H9 (cell line): ENCODE results near the gene IFIH1. TPM values are rescaled to one million over a fixed set of nuclear protein-coding genes. Genes with fewer than 3 reads are reported as not detected.

ENCODE experiments used
- DNase-seq: peaks from one replicate; pipeline ENCODE4 v3.0.0-alpha.2; 2017
- H2AFZ ChIP-seq: one replicate; pipeline ENCODE4 v1.6.1; 2013; ENCODE audit warnings: mild to moderate bottlenecking, low read length, control low read depth, moderate library complexity
- H2AK5ac ChIP-seq: 2 replicates; pipeline ENCODE4 v1.6.1; 2013; ENCODE audit warnings: low read length, control low read depth, mixed read lengths; ENCODE audit not compliant: insufficient read length
- H2BK120ac ChIP-seq: one replicate; pipeline ENCODE4 v1.6.1; 2013; ENCODE audit warnings: low read depth, mild to moderate bottlenecking, low read length, control low read depth, inconsistent platforms; ENCODE audit not compliant: poor library complexity, severe bottlenecking
- H2BK12ac ChIP-seq: 2 replicates; pipeline ENCODE4 v1.6.1; 2013; ENCODE audit warnings: low read length, control low read depth, mixed read lengths, low read depth; ENCODE audit not compliant: insufficient read length
- H2BK15ac ChIP-seq: 2 replicates; pipeline ENCODE4 v1.6.1; 2013; ENCODE audit warnings: low read depth, low read length, control low read depth
- H2BK20ac ChIP-seq: one replicate; pipeline ENCODE4 v1.6.1; 2013; ENCODE audit warnings: low read depth, mild to moderate bottlenecking, low read length, control low read depth, inconsistent platforms; ENCODE audit not compliant: poor library complexity, severe bottlenecking
- H2BK5ac ChIP-seq: 2 replicates; pipeline ENCODE4 v1.6.1; 2013; ENCODE audit warnings: low read length, control low read depth, mixed read lengths; ENCODE audit not compliant: insufficient read length
- H3K14ac ChIP-seq: 2 replicates; pipeline ENCODE4 v1.6.1; 2013; ENCODE audit warnings: low read length, control low read depth; ENCODE audit not compliant: insufficient read depth
- H3K18ac ChIP-seq: 2 replicates; pipeline ENCODE4 v1.6.1; 2013; ENCODE audit warnings: low read depth, mild to moderate bottlenecking, mixed read lengths, low read length, control low read depth; ENCODE audit not compliant: insufficient read length
- H3K23ac ChIP-seq: 2 replicates; pipeline ENCODE4 v1.6.1; 2013; ENCODE audit warnings: low read length, control low read depth, mixed read lengths, low read depth; ENCODE audit not compliant: insufficient read length
- H3K23me2 ChIP-seq: 2 replicates; pipeline ENCODE4 v1.6.1; 2013; ENCODE audit warnings: low read depth, mild to moderate bottlenecking, mixed read lengths, low read length, control low read depth; ENCODE audit not compliant: insufficient read length, poor library complexity, severe bottlenecking
- H3K27ac ChIP-seq: 2 replicates; pipeline ENCODE4 v1.5.1; 2013; ENCODE audit warnings: low read length, control low read depth, mixed read lengths, low read depth; ENCODE audit not compliant: insufficient read length
- H3K27me3 ChIP-seq: 2 replicates; pipeline ENCODE4 v1.6.1; 2013; ENCODE audit warnings: low read length, control low read depth, inconsistent platforms; ENCODE audit not compliant: insufficient read depth
- H3K4ac ChIP-seq: 2 replicates; pipeline ENCODE4 v1.6.1; 2013; ENCODE audit warnings: low read depth, mild to moderate bottlenecking, control low read depth, inconsistent platforms, low read length, moderate library complexity
- H3K4me1 ChIP-seq: 2 replicates; pipeline ENCODE4 v1.6.1; 2013; ENCODE audit warnings: low read length, control low read depth, inconsistent platforms; ENCODE audit not compliant: insufficient read depth
- H3K4me2 ChIP-seq: 2 replicates; pipeline ENCODE4 v1.6.1; 2013; ENCODE audit warnings: low read length, control low read depth, mixed read lengths; ENCODE audit not compliant: insufficient read length, insufficient read depth
- H3K56ac ChIP-seq: 2 replicates; pipeline ENCODE4 v1.6.1; 2013; ENCODE audit warnings: low read depth, mild to moderate bottlenecking, mixed read lengths, low read length, control low read depth; ENCODE audit not compliant: insufficient read length
- H3K79me1 ChIP-seq: 2 replicates; pipeline ENCODE4 v1.6.1; 2013; ENCODE audit warnings: low read depth, mild to moderate bottlenecking, moderate library complexity, low read length, control low read depth, inconsistent platforms; ENCODE audit not compliant: insufficient read depth, poor library complexity, severe bottlenecking
- H3K79me2 ChIP-seq: 2 replicates; pipeline ENCODE4 v1.6.1; 2013; ENCODE audit warnings: low read length, control low read depth, inconsistent platforms; ENCODE audit not compliant: insufficient read depth
- H3K9ac ChIP-seq: 2 replicates; pipeline ENCODE4 v1.6.1; 2013; ENCODE audit warnings: low read length, control low read depth, mixed read lengths; ENCODE audit not compliant: insufficient read length; ENCODE audit errors: extremely low read depth
- H3K9me3 ChIP-seq: one replicate; pipeline ENCODE4 v1.6.1; 2013; ENCODE audit warnings: low read depth, low read length, inconsistent platforms; ENCODE audit not compliant: control insufficient read depth
- H3T11ph ChIP-seq: one replicate; pipeline ENCODE4 v1.6.1; 2013; ENCODE audit warnings: mild to moderate bottlenecking, low read length, control low read depth, inconsistent platforms
- H4K20me1 ChIP-seq: one replicate; pipeline ENCODE4 v1.6.1; 2013; ENCODE audit not compliant: control insufficient read depth, insufficient read length, insufficient read depth
- H4K5ac ChIP-seq: 2 replicates; pipeline ENCODE4 v1.6.1; 2013; ENCODE audit warnings: low read depth, mild to moderate bottlenecking, mixed read lengths, low read length, control low read depth; ENCODE audit not compliant: insufficient read length
- H4K8ac ChIP-seq: replicated peaks from 2 replicates; pipeline ENCODE4 v1.6.1; 2013; ENCODE audit warnings: low read length, control low read depth, mixed read lengths, low read depth; ENCODE audit not compliant: insufficient read length
- H4K91ac ChIP-seq: 2 replicates; pipeline ENCODE4 v1.6.1; 2013; ENCODE audit warnings: low read depth, mild to moderate bottlenecking, moderate library complexity, mixed read lengths, low read length, control low read depth; ENCODE audit not compliant: insufficient read length
- H3K27ac Mint-ChIP-seq, 3 experiments: 2 replicates in 2 of 3; 3 replicates in 1 of 3; pipeline ENCODE4 v1.8.0; 2020 to 2021; ENCODE audit warnings: mixed read lengths in 3 of 3, mild to moderate bottlenecking in 1 of 3, moderate library complexity in 1 of 3
- H3K27me3 Mint-ChIP-seq: 2 replicates; pipeline ENCODE4 v1.8.0; 2021; ENCODE audit warnings: low read depth, mild to moderate bottlenecking, moderate library complexity, mixed read lengths
- H3K36me3 Mint-ChIP-seq, 3 experiments: 2 replicates in 2 of 3; 3 replicates in 1 of 3; pipeline ENCODE4 v1.8.0; 2020 to 2021; ENCODE audit warnings: low read depth in 3 of 3, mixed read lengths in 3 of 3; ENCODE audit not compliant: insufficient read depth in 1 of 3
- H3K4me1 Mint-ChIP-seq, 2 experiments: 2 replicates each; pipeline ENCODE4 v1.8.0; 2020; ENCODE audit warnings: mixed read lengths in 2 of 2
- H3K4me3 Mint-ChIP-seq, 2 experiments: 2 replicates in 1 of 2; 3 replicates in 1 of 2; pipeline ENCODE4 v1.8.0; 2020 to 2021; ENCODE audit warnings: mild to moderate bottlenecking in 2 of 2, mixed read lengths in 2 of 2, moderate library complexity in 1 of 2
- H3K9me3 Mint-ChIP-seq, 2 experiments: 2 replicates in 1 of 2; 3 replicates in 1 of 2; pipeline ENCODE4 v1.8.0; 2020; ENCODE audit warnings: mild to moderate bottlenecking in 2 of 2, mixed read lengths in 2 of 2, moderate library complexity in 1 of 2
- WGBS: extraction: QIAGEN DNeasy Blood & Tissue Kit; methylation state at CpG from one replicate; pipeline ENCODE4 v1.1.7; 2013; ENCODE audit warnings: missing lambda C conversion rate, low lambda C conversion rate, mixed read lengths; ENCODE audit not compliant: insufficient read length; ENCODE audit errors: extremely low coverage; 5-methylcytosine and 5-hydroxymethylcytosine counted together
- total RNA-seq: library from RNA; stranded (reverse); gene quantifications from 2 replicates; pipeline ENCODE4 v1.2.1, GENCODE V29; 2021
- TF ChIP-seq, protein P1 (sequence below): fragments of 200-600 bp; sonication (generic); conservative IDR thresholded peaks from 3 replicates; pipeline ENCODE4 v1.8.0; 2021; ENCODE audit warnings: antibody characterized with exemption, mild to moderate bottlenecking

IFIH1 gene
- total RNA-seq, 1 experiment from 2014 or later = 0.81 TPM

DNA sequence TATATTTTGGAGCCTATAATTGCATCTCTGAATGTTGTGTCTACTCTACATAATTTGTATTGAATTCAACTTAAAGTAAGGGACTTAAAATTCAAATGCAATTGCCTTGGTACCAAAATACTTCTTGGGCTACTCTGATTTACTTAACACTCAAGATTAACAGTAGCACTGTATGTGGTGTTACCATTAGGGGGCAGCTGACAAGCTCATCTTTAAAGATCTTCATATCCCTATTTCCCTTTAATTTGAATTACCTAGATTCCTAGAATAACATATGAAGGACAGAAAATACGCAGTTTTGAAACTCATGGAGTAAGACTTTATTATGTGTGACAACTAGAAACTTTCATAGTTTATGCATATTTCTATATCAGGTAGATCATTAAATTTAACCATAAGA lies 37.8 kb downstream of the IFIH1 start:
- no CpG with 5 or more reads among the region's 1 CpG for WGBS
- no peak overlapping the region for H3K14ac ChIP-seq
- TF ChIP-seq, protein P1, sequence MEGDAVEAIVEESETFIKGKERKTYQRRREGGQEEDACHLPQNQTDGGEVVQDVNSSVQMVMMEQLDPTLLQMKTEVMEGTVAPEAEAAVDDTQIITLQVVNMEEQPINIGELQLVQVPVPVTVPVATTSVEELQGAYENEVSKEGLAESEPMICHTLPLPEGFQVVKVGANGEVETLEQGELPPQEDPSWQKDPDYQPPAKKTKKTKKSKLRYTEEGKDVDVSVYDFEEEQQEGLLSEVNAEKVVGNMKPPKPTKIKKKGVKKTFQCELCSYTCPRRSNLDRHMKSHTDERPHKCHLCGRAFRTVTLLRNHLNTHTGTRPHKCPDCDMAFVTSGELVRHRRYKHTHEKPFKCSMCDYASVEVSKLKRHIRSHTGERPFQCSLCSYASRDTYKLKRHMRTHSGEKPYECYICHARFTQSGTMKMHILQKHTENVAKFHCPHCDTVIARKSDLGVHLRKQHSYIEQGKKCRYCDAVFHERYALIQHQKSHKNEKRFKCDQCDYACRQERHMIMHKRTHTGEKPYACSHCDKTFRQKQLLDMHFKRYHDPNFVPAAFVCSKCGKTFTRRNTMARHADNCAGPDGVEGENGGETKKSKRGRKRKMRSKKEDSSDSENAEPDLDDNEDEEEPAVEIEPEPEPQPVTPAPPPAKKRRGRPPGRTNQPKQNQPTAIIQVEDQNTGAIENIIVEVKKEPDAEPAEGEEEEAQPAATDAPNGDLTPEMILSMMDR = peak; percentile 53
- H3K18ac ChIP-seq = no peak overlapping the region
- no peaks in the 10 kb centered on the region for H3K4me1 ChIP-seq
- no peak overlapping the region for H3K4ac ChIP-seq
- no peak overlapping the region for H3K9ac ChIP-seq
- H2BK12ac ChIP-seq = no peak overlapping the region
- H3K4me2 ChIP-seq = no peak overlapping the region
- Mint-ChIP-seq H3K4me3 (no peak overlapping the region), H3K27me3 (peaks cover 2% of the 10 kb centered on the region; the same call in 1 of the 2 replicates), H3K36me3 (no peaks in the 10 kb centered on the region), H3K9me3 (no peaks in the 10 kb centered on the region), H3K4me1 (no peaks in the 10 kb centered on the region), H3K27ac (no peak overlapping the region)
- no peak overlapping the region for H4K91ac ChIP-seq
- no peak overlapping the region for H4K5ac ChIP-seq
- no peaks in the 10 kb centered on the region for H3K9me3 ChIP-seq
- no peak overlapping the region for H2AFZ ChIP-seq
- H3K27ac ChIP-seq = no peak overlapping the region
- DNase-seq = no peak
- no peaks in the 10 kb centered on the region for H4K20me1 ChIP-seq
- H3K23ac ChIP-seq = no peak overlapping the region
- no peak overlapping the region for H2BK120ac ChIP-seq
- no peak overlapping the region for H2BK5ac ChIP-seq
- H3K56ac ChIP-seq = no peak overlapping the region
- no peak overlapping the region for H4K8ac ChIP-seq
- H2AK5ac ChIP-seq = no peak overlapping the region
- no peak overlapping the region for H2BK15ac ChIP-seq
- no peaks in the 10 kb centered on the region for H3K79me2 ChIP-seq
- H2BK20ac ChIP-seq = no peak overlapping the region
- no peaks in the 10 kb centered on the region for H3K27me3 ChIP-seq
- H3K23me2 ChIP-seq = no peaks in the 10 kb centered on the region
- no peak overlapping the region for H3T11ph ChIP-seq
- no peaks in the 10 kb centered on the region for H3K79me1 ChIP-seq
